Kidney (tissue), 14 donors: ENCODE results near the gene NOTCH1. TPM values are rescaled to one million over a fixed set of nuclear protein-coding genes. Genes with fewer than 3 reads are reported as not detected.

Experiments
- DNase-seq, 5 donors: peaks; one replicate each; pipeline ENCODE4 v3.0.0-alpha.2; 2013 to 2020
- FAIRE-seq: peaks from 2 replicates; lab custom pipeline; 2012; peaks lifted over from hg19 to GRCh38; lab: Jason Lieb, UNC
- H3K27ac ChIP-seq, 2 donors: one replicate each; pipeline ENCODE4 v1.7.0; 2013; ENCODE audit warnings: low read depth in 2 of 2, low read length in 2 of 2, inconsistent platforms in 1 of 2
- H3K27me3 ChIP-seq: one replicate; pipeline ENCODE4 v1.7.1; 2013; ENCODE audit warnings: low read length, inconsistent platforms; ENCODE audit not compliant: control insufficient read depth, insufficient read depth
- H3K36me3 ChIP-seq, 3 donors: one replicate each; pipeline versions ENCODE4 v1.7.0 to v1.7.1; 2013; ENCODE audit warnings: low read length in 3 of 3, control low read depth in 1 of 3, inconsistent platforms in 1 of 3; ENCODE audit not compliant: insufficient read depth in 3 of 3, control insufficient read depth in 2 of 3
- H3K4me1 ChIP-seq, 3 donors: one replicate each; pipeline versions ENCODE4 v1.7.0 to v1.7.1; 2013; ENCODE audit warnings: low read length in 3 of 3, inconsistent platforms in 1 of 3, low read depth in 1 of 3; ENCODE audit not compliant: control insufficient read depth in 2 of 3, insufficient read depth in 2 of 3
- H3K4me3 ChIP-seq, 3 donors: one replicate each; pipeline versions ENCODE4 v1.7.0 to v1.8.1; 2013; ENCODE audit warnings: low read length in 3 of 3, control low read depth in 1 of 3, inconsistent platforms in 1 of 3
- H3K9ac ChIP-seq, 3 donors: one replicate each; pipeline versions ENCODE4 v1.7.0 to v1.7.1; 2013; ENCODE audit warnings: low read length in 3 of 3, control low read depth in 1 of 3, inconsistent platforms in 1 of 3
- H3K9me3 ChIP-seq, 3 donors: one replicate each; pipeline versions ENCODE4 v1.7.0 to v1.7.1; 2013; ENCODE audit warnings: low read length in 3 of 3, control low read depth in 1 of 3, inconsistent platforms in 1 of 3; ENCODE audit not compliant: control insufficient read depth in 2 of 3, insufficient read depth in 1 of 3
- CTCF ChIP-seq: IDR thresholded peaks from 3 replicates; pipeline ENCODE4 v1.5.1; 2012; ENCODE audit warnings: mild to moderate bottlenecking, moderate library complexity, borderline replicate concordance; ENCODE audit not compliant: insufficient read depth; ENCODE audit errors: extremely low read depth
- intact Hi-C: fragments of 100-400 bp; cut with DNase I; formaldehyde crosslinking; loops from one replicate; pipeline ENCODE4 v1.11.1; 2022
- polyA plus RNA-seq: library from polyadenylated mRNA; stranded (reverse); fragments of 350-450 nt; fragmentation: Illumina TruSeq; extraction: RNeasy Lipid Tissue Mini Kit (QIAGEN cat#74804); gene quantifications from one replicate; pipeline ENCODE4 v1.2.3, GENCODE V29; 2014; ENCODE audit warnings: low read depth, low replicate concordance; ENCODE audit not compliant: insufficient read depth
- total RNA-seq: library from RNA; stranded (reverse); fragmentation: NEBNext Ultra II Directional; extraction: Animal tissue kit (Norgen Biotek cat#: 25700); gene quantifications from one replicate; pipeline ENCODE4 v1.2.1, GENCODE V29; 2021
- donor health status: control.
- donor health status: control.
- donor health status: control.
- donor health status: control.
- donor health status: control.
- donor health status: DM: yes; HTN: yes; CAD: no.
- donor health status: Normal renal cell carcinoma (clear cell type).

Gene NOTCH1
- total and polyA plus RNA-seq, 2 donors from 2014 or later, result 6.5 to 77.2 TPM

- TF ChIP-seq CTCF, result no peak
- Histone ChIP-seq H3K36me3 (no peaks in the 10 kb centered on the region), H3K9ac (no peak overlapping the region), H3K4me1 (peaks cover 0 to 32% (median 8%) of the 10 kb centered on the region in 3 donors), H3K4me3 (no peak overlapping the region), H3K27ac (no peak overlapping the region), H3K9me3 (no peaks in the 10 kb centered on the region), H3K27me3 (no peaks in the 10 kb centered on the region)
- DNase-seq (no peak), FAIRE-seq (no peak)
- intact Hi-C loops, result loop anchor here (10.0 kb wide), 1 partner anchor 76 kb away; no protein-coding TSS in a partner anchor
Measured at GRCh38 chr9:136549010-136549980, 3.4 kb upstream of the NOTCH1 start.

GRCh38 chr9:136547508-136548215, 1.8 kb upstream of the NOTCH1 start:
- H3K9ac ChIP-seq, result no peak overlapping the region
- H3K4me3 ChIP-seq, result no peak overlapping the region
- peak overlapping the region; percentile 32 to 95 for H3K27ac ChIP-seq
- peaks cover 0 to 4% (median 0%) of the 10 kb centered on the region in 3 donors for H3K36me3 ChIP-seq
- no peaks in the 10 kb centered on the region for H3K27me3 ChIP-seq
- no peak for TF ChIP-seq CTCF
- intact Hi-C loops, result loop anchor here (10.0 kb wide), 1 partner anchor 77 kb away; no protein-coding TSS in a partner anchor
- no peaks in the 10 kb centered on the region for H3K9me3 ChIP-seq
- DNase-seq, result no peak
- no peak for FAIRE-seq
- H3K4me1 ChIP-seq, result peaks cover 0 to 47% (median 24%) of the 10 kb centered on the region in 3 donors

- Histone ChIP-seq H3K36me3 (peaks cover 0 to 4% (median 0%) of the 10 kb centered on the region in 3 donors), H3K9me3 (no peaks in the 10 kb centered on the region), H3K4me1 (peaks cover 0 to 46% (median 25%) of the 10 kb centered on the region in 3 donors), H3K4me3 (peak overlapping the region in 2 of 3 donors; percentile 30 to 61), H3K27me3 (no peaks in the 10 kb centered on the region), H3K9ac (peak overlapping the region in 2 of 3 donors; percentile 17 to 51), H3K27ac (peak overlapping the region; percentile 92 to 95)
- no peak for TF ChIP-seq CTCF
- intact Hi-C loops, result loop anchor here (10.0 kb wide), 1 partner anchor 78 kb away; no protein-coding TSS in a partner anchor
- DNase-seq, result peak in 4 of 5 donors; percentile 74 to 93 (median 84)
- FAIRE-seq, result no peak
Measured at GRCh38 chr9:136546697-136547501, 1.1 kb upstream of the NOTCH1 start.
